Glomerular endothelial cell (primary cell): ENCODE results near the gene EAF2. TPM values are rescaled to one million over a fixed set of nuclear protein-coding genes. Genes with fewer than 3 reads are reported as not detected.
"Not testable (repeated sequence)": the region's sequence is repeated elsewhere in the genome, so short reads cannot be mapped to it uniquely, and the experiment has no call there.

Experiments used
- DNase-seq: peaks from one replicate; pipeline ENCODE4 v3.0.0-alpha.2; 2011; ENCODE audit warnings: low read depth, low spot score; ENCODE audit errors: extremely low read depth
- total RNA-seq: library from RNA; depleted of rRNA; stranded (reverse); fragments of >200 nt; gene quantifications from 2 replicates; pipeline ENCODE4 v1.2.3, GENCODE V29; 2015

The EAF2 gene
- total RNA-seq, 1 donor from 2014 or later: 1.4 TPM

GRCh38 chr3:121857778-121858177 lies 22.8 kb downstream of the EAF2 start:
- not testable (repeated sequence) for DNase-seq

DNA sequence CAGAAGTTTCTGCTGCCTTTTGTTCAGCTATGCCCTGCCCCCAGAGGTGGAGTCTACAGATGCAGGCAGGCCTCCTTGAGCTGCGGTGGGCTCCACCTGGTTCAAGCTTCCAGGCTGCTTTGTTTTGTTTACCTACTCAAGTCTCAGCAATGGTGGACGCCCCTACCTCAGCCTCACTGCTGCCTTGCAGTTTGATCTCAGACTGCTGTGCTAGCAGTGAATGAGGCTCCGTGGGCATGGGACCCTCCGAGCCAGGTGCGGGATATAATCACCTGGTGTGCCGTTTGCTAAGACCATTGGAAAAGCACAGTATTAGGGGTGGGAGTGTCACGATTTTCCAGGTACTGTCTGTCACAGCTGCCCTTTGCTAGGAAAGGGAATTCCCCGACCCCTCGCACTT lies 28.2 kb downstream of the EAF2 start:
- DNase-seq: not testable (repeated sequence)

GRCh38 chr3:121863801-121864200 lies 28.8 kb downstream of the EAF2 start:
- no peak for DNase-seq

GRCh38 chr3:121869736-121870135 lies 34.7 kb downstream of the EAF2 start:
- DNase-seq: no peak

GRCh38 chr3:121870717-121871116 lies 35.7 kb downstream of the EAF2 start:
- DNase-seq: no peak

DNA sequence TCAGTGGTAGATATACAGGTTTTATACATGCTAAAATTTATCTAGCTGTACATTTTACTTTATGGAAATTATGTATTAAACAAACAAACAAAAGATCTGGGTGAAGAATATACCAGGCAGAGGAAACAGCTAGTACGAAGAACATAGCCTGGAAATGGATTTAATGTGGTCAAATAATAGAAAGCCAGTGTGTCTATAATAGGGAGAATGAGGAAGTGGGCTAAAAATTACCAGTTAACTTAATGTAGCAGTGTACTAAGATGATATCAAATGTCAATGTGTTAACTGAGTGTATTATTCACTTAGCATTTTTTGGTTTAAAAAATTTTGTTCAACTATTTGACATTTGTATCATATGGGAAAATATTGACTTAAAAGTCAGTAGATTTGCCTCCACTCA lies 36.4 kb downstream of the EAF2 start:
- DNase-seq: no peak

- no peak for DNase-seq
Measured at GRCh38 chr3:121878411-121878810, 43.4 kb downstream of the EAF2 start.

DNA sequence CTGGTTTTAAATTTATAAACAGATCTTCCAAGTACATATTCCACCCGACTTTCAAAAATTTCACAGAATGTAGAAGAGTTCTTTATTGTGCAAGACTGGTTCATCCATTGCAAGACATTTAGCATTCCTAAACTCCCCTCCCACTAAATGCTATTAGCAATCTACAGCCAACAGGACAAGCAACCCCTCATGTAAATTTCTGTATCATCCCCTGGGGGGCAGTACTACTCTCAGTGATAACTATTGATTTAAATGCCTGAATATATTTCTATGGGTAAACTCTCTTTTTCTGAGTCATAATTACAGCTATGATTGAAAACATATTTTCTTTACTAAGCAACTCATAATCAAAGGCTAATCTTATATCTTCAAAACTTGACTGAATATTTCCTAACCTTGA lies 48.5 kb downstream of the EAF2 start:
- DNase-seq: no peak

DNA sequence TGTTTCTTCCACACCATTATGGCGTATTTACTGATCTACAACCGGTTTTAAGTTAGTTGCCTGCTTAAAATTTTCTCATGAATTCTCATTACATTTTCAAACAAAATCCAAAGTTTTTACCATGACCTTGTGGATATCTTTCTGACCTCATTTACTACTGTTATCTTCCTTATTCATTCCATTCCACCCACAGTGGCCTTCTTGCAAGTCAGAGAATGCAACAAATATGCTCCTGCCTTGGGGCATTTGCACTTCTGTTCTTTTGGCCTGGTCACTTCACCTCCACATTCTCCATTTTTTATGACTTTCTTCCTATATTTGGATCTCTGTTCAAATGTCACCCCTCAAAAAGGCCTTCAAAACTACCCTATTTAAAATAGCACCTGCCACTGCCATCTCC lies 50.4 kb downstream of the EAF2 start:
- no peak for DNase-seq

- no peak for DNase-seq
Measured at GRCh38 chr3:121894301-121894990, 59.4 kb downstream of the EAF2 start, which contains the start of gene SLC15A2. SLC15A2 (plus strand) TSS chr3:121894401; CDS start chr3:121894477, 76 bp downstream.

DNA sequence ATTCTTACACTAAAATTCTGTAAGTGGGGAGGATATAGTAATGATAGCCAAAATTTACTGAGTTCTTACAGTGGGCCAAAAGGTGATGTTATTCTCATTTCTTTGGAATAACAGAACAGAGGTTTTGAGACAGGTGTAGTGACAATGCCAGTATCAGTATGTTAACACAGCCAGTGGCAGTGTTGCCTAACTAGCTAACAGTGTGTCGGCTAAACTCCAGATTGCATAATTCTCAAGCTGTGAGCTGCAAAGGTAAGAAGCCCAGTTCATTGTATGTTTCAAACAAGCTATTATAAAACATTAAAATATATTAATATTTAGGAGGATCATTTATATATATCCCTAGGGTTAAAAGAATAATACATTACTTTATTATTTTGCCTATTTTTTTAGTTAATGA lies 60.1 kb downstream of the EAF2 start:
- DNase-seq: no peak

DNA sequence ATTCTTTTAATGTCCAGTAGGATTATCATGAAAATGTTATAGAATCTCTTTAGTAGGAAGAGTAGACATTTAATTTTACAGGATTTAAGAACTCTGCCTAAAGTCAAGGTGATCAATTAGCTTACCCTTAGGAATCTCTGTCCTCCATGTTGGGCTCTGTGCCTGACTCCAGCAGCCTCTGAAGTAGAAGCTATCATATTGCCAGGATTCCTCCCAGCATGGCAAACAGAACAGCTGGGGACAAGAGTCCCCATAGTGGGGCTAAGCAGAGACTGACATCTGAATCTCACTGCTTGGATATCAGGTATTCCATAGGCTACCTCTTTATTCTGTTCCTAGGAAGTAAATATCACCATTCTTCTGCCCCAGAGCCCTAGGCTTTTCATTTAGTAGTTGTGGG lies 60.7 kb downstream of the EAF2 start:
- no peak for DNase-seq

DNA sequence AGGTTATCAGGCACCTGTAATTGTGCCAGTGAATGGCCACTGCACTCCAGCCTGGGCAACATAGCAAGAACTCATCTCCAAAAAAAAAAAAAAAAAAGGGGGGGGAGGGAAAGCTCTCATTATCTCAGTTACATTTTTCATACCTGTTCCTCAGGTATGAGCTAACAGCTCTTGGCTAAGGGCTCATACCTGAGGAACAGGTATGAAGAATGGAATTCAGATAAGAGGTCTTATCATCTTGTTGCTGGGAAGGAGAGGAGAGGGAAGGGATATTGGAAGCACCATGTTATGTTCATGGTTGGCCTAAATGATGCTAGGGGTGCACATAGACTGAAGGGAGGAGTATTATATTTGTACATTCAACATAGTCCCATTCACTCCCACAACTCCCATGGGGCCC lies 61.8 kb downstream of the EAF2 start:
- no peak for DNase-seq

- no peak for DNase-seq
Measured at GRCh38 chr3:121897296-121897695, 62.3 kb downstream of the EAF2 start.

GRCh38 chr3:121913305-121913990 lies 78.4 kb downstream of the EAF2 start:
- no peak for DNase-seq

- DNase-seq: no peak
Measured at GRCh38 chr3:121914081-121914998, 79.3 kb downstream of the EAF2 start.

GRCh38 chr3:121916189-121916588 lies 81.2 kb downstream of the EAF2 start:
- no peak for DNase-seq

DNA sequence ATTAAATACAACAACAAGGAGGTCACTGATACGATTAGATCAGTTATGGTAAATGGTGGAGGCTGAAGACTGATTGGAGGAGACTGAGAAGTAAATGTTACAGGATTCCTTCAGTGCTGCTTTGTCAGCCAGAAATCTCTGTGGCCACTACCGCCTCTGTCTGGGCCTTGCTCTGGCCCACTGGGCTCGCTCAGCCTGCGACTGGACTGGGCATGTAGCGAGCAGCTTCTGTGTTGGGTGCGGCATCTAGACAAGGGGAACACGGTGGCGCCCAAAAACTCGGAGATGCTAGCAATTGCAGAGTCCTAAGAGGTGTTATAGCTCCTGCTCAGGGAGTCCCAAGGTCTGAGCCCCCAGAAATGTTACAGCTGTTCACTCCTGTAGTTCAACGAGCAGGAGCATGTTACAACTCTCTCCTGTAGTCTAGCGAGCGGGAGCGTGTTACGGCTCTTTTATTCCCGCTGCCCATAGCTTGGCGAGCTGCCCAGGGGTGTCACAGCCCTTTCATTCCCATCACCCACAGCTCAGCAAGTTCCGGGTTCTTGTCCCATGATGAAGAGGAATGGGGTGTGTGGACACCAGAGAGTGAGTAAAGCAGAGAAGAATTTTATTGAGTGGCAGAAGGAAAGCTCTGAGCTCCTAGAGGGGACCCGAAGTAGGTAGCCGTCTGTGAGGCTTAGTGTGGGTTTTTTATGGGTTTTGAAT lies 83.9 kb downstream of the EAF2 start:
- DNase-seq: no peak

DNA sequence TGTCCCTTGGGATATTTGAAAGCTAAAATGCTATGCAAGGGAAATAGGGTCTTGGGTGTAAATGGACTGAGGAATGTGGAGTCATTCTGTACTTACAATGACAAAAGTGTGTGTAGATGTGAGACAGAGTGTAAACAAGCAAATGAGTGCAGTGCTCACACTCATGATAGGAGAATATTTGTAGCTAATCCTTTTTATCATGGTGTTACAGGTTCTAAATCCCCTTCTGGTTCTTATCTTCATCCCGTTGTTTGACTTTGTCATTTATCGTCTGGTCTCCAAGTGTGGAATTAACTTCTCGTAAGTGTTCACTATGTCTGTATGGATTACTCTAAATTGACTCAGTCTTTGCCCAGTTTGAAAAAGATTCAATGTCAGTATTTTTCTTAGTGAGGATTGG lies 89.7 kb downstream of the EAF2 start:
- no peak for DNase-seq

DNA sequence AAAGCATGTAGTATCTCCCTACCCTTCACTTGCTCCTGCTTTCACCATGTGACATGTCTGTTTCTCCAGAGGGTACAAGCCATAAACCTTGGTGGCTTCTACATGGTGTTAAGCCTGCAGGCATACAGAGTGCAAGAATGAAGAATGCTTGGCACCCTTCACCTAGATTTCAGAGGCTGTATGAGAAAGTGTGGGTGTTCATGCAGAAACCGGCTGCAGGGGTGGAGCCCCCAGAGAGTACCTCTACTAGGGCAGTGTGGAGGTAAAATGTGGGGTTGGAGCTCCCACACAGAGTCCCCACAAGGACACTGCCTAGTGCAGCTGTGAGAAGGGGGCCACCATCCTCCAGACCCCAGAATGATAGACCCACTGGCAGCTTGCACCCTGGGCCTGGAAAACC lies 91.4 kb downstream of the EAF2 start:
- no peak for DNase-seq
